ENCODE measurements around the gene LRP5. TPM values are rescaled to one million over a fixed set of nuclear protein-coding genes. Genes with fewer than 3 reads are reported as not detected.

LRP5 gene
- total and polyA plus RNA-seq, 9 of the 15 experiments (the other 6 are each of a cell fraction or from before 2014, with no cell fraction given), result 0.48 to 44.2 (median 13.5) TPM

- no peak for TF ChIP-seq ZMIZ1 (IDR thresholded peaks at IDR 0.05; ENCODE audit: low read depth in 2 of 2, low read length in 2 of 2)
- no peak for TF ChIP-seq ARID3B (CRISPR knock-in tag; IDR thresholded peaks at IDR 0.05; ENCODE audit: borderline replicate concordance)
- 0 out of 2 replicates have a peak, but pooled peaks have one; percentile 15 for TF ChIP-seq FOXM1 (IDR thresholded peaks at IDR 0.05; ENCODE audit: low read depth)
- TF ChIP-seq FOXM1 (CRISPR knock-in tag; IDR thresholded peaks at IDR 0.05; ENCODE audit: low read depth), result no peak
- no peak for TF ChIP-seq GMEB1 (CRISPR knock-in tag; IDR thresholded peaks at IDR 0.05)
- TF ChIP-seq ZFX (CRISPR knock-in tag; IDR thresholded peaks at IDR 0.05), result no peak
- TF ChIP-seq BRD4 (IDR thresholded peaks at IDR 0.05), result no peak
- peak; percentile 68 to 75 for TF ChIP-seq KDM1A (IDR thresholded peaks at IDR 0.05)
- TF ChIP-seq TEAD4 (IDR thresholded peaks at IDR 0.05; ENCODE audit: low read length), result peak; percentile 58; the same call in 1 of the 2 replicates
- no peak for TF ChIP-seq TEAD4 (CRISPR knock-in tag; IDR thresholded peaks at IDR 0.05; ENCODE audit: borderline replicate concordance)
- TF ChIP-seq MCM2 (IDR thresholded peaks at IDR 0.05; ENCODE audit: low read depth), result no peak
- TF ChIP-seq KAT2B (IDR thresholded peaks at IDR 0.05; ENCODE audit: low read depth, low read length), result no peak
- TF ChIP-seq MITF (IDR thresholded peaks at IDR 0.05), result no peak
- no peak for TF ChIP-seq MNT (conservative IDR thresholded peaks at IDR 0.05)
- TF ChIP-seq TFAM (CRISPR knock-in tag; conservative IDR thresholded peaks at IDR 0.05), result no peak
- no peak for TF ChIP-seq ZNF551 (CRISPR knock-in tag; IDR thresholded peaks at IDR 0.05)
- no peak for TF ChIP-seq ZNF174 (CRISPR knock-in tag; IDR thresholded peaks at IDR 0.05)
- no peak for TF ChIP-seq HNRNPUL1 (IDR thresholded peaks at IDR 0.05; ENCODE audit: low read length)
- no peak for TF ChIP-seq ZNF586 (CRISPR knock-in tag; conservative IDR thresholded peaks at IDR 0.05)
- TF ChIP-seq ZNF263 (CRISPR knock-in tag; IDR thresholded peaks at IDR 0.05; ENCODE audit: borderline replicate concordance), result no peak
Observed at GRCh38 chr11:68287419-68287818, 25.0 kb upstream of the LRP5 start (continued).

Measured in K562 (cell line).